PC-9 (cell line): ENCODE measurements around the gene LRMDA.

Experiments
- CTCF ChIP-seq: fragments of 200-600 bp; sonication (generic); conservative IDR thresholded peaks from 2 replicates; pipeline ENCODE4 v1.6.1; 2017; ENCODE audit warnings: mixed run types, antibody characterized with exemption, mild to moderate bottlenecking, moderate library complexity
- EZH2 ChIP-seq: fragments of 200-600 bp; sonication (generic); IDR thresholded peaks from 2 replicates; pipeline ENCODE4 v1.8.0; 2017; ENCODE audit warnings: antibody characterized with exemption, low read depth

GRCh38 chr10:76119036-76119435 lies 687.6 kb downstream of the LRMDA start:
- no peak for TF ChIP-seq EZH2
- no peak for TF ChIP-seq CTCF
